Measurements from ENCODE around the gene DAB2. TPM values are rescaled to one million over a fixed set of nuclear protein-coding genes. Genes with fewer than 3 reads are reported as not detected.

The DAB2 gene
- total and polyA plus RNA-seq, 5 donors from 2014 or later: 4.2 TPM; not detected in 4

GRCh38 chr5:39361306-39361705, 63.5 kb downstream of the DAB2 start:
- Mint-ChIP-seq H3K27ac (peak overlapping the region in 1 of 3 donors; percentile 5), H3K36me3 (no peaks in the 10 kb centered on the region), H3K27me3 (no peaks in the 10 kb centered on the region), H3K9me3 (peaks cover 0 to 1% (median 0%) of the 10 kb centered on the region in 7 donors), H3K4me3 (no peak overlapping the region), H3K4me1 (peaks cover 0 to 10% (median 1%) of the 10 kb centered on the region in 4 donors)
- Histone ChIP-seq H3K27ac (ENCODE audit: insufficient read depth, low read length, poor library complexity, severe bottlenecking) (no peak overlapping the region), H3K9me3 (ENCODE audit: control insufficient read depth in 2 of 2, low read length in 2 of 2) (no peaks in the 10 kb centered on the region), H3K4me3 (ENCODE audit: low read depth, low read length) (no peak overlapping the region), H3K4me1 (ENCODE audit: control insufficient read depth, insufficient read depth, low read length, poor library complexity, severe bottlenecking) (no peaks in the 10 kb centered on the region), H3K27me3 (ENCODE audit: control insufficient read depth, insufficient read depth, low read length) (no peaks in the 10 kb centered on the region), H3K36me3 (ENCODE audit: control insufficient read depth, insufficient read depth, low read length) (no peaks in the 10 kb centered on the region)
- DNase-seq: no peak
- no peak for ATAC-seq (ENCODE audit: low read depth in 2 of 2)

GRCh38 chr5:39360471-39361111, 64.2 kb downstream of the DAB2 start:
- Mint-ChIP-seq H3K27ac (no peak overlapping the region), H3K4me1 (peaks cover 0 to 10% (median 1%) of the 10 kb centered on the region in 4 donors), H3K4me3 (no peak overlapping the region), H3K36me3 (no peaks in the 10 kb centered on the region), H3K27me3 (no peaks in the 10 kb centered on the region), H3K9me3 (peaks cover 0 to 2% (median 0%) of the 10 kb centered on the region in 7 donors)
- H3K27ac ChIP-seq (ENCODE audit: insufficient read depth, low read length, poor library complexity, severe bottlenecking): no peak overlapping the region
- DNase-seq (no peak), ATAC-seq (ENCODE audit: low read depth in 2 of 2) (no peak)
- H3K36me3 ChIP-seq (ENCODE audit: control insufficient read depth, insufficient read depth, low read length): no peaks in the 10 kb centered on the region
- no peaks in the 10 kb centered on the region for H3K9me3 ChIP-seq (ENCODE audit: control insufficient read depth in 2 of 2, low read length in 2 of 2)
- no peak overlapping the region for H3K4me3 ChIP-seq (ENCODE audit: low read depth, low read length)
- no peaks in the 10 kb centered on the region for H3K27me3 ChIP-seq (ENCODE audit: control insufficient read depth, insufficient read depth, low read length)
- H3K4me1 ChIP-seq (ENCODE audit: control insufficient read depth, insufficient read depth, low read length, poor library complexity, severe bottlenecking): no peaks in the 10 kb centered on the region

GRCh38 chr5:39356263-39356662, 68.5 kb downstream of the DAB2 start:
- DNase-seq (no peak), ATAC-seq (ENCODE audit: low read depth in 2 of 2) (no peak)
- H3K27me3 ChIP-seq (ENCODE audit: control insufficient read depth, insufficient read depth, low read length): no peaks in the 10 kb centered on the region
- Mint-ChIP-seq H3K27me3 (peaks cover 7% of the 10 kb centered on the region), H3K27ac (no peak overlapping the region), H3K9me3 (peaks cover 0 to 14% (median 11%) of the 10 kb centered on the region in 7 donors), H3K36me3 (no peaks in the 10 kb centered on the region), H3K4me3 (no peak overlapping the region), H3K4me1 (peaks cover 0 to 8% (median 1%) of the 10 kb centered on the region in 4 donors)
- peaks cover 7 to 8% of the 10 kb centered on the region in 2 experiments for H3K9me3 ChIP-seq (ENCODE audit: control insufficient read depth in 2 of 2, low read length in 2 of 2)
- H3K27ac ChIP-seq (ENCODE audit: insufficient read depth, low read length, poor library complexity, severe bottlenecking): no peak overlapping the region
- no peak overlapping the region for H3K4me3 ChIP-seq (ENCODE audit: low read depth, low read length)
- H3K36me3 ChIP-seq (ENCODE audit: control insufficient read depth, insufficient read depth, low read length): no peaks in the 10 kb centered on the region
- no peaks in the 10 kb centered on the region for H3K4me1 ChIP-seq (ENCODE audit: control insufficient read depth, insufficient read depth, low read length, poor library complexity, severe bottlenecking)

GRCh38 chr5:39355324-39355723, 69.5 kb downstream of the DAB2 start:
- no peaks in the 10 kb centered on the region for H3K36me3 ChIP-seq (ENCODE audit: control insufficient read depth, insufficient read depth, low read length)
- DNase-seq (no peak), ATAC-seq (ENCODE audit: low read depth in 2 of 2) (no peak)
- no peak overlapping the region for H3K4me3 ChIP-seq (ENCODE audit: low read depth, low read length)
- Mint-ChIP-seq H3K9me3 (peaks cover 0 to 16% (median 11%) of the 10 kb centered on the region in 7 donors), H3K4me1 (peaks cover 0 to under 1% (median 0%) of the 10 kb centered on the region in 4 donors), H3K27me3 (peaks cover 7% of the 10 kb centered on the region), H3K27ac (no peak overlapping the region), H3K36me3 (no peaks in the 10 kb centered on the region), H3K4me3 (no peak overlapping the region)
- no peak overlapping the region for H3K27ac ChIP-seq (ENCODE audit: insufficient read depth, low read length, poor library complexity, severe bottlenecking)
- no peaks in the 10 kb centered on the region for H3K27me3 ChIP-seq (ENCODE audit: control insufficient read depth, insufficient read depth, low read length)
- no peaks in the 10 kb centered on the region for H3K4me1 ChIP-seq (ENCODE audit: control insufficient read depth, insufficient read depth, low read length, poor library complexity, severe bottlenecking)
- peaks cover 10 to 15% of the 10 kb centered on the region in 2 experiments for H3K9me3 ChIP-seq (ENCODE audit: control insufficient read depth in 2 of 2, low read length in 2 of 2)

- H3K9me3 ChIP-seq (ENCODE audit: control insufficient read depth in 2 of 2, low read length in 2 of 2): peaks cover 10 to 21% of the 10 kb centered on the region in 2 experiments
- Mint-ChIP-seq H3K27ac (no peak overlapping the region), H3K27me3 (peaks cover 12% of the 10 kb centered on the region), H3K9me3 (peaks cover 0 to 27% (median 16%) of the 10 kb centered on the region in 7 donors), H3K4me3 (no peak overlapping the region), H3K4me1 (no peaks in the 10 kb centered on the region), H3K36me3 (no peaks in the 10 kb centered on the region)
- H3K36me3 ChIP-seq (ENCODE audit: control insufficient read depth, insufficient read depth, low read length): no peaks in the 10 kb centered on the region
- no peaks in the 10 kb centered on the region for H3K27me3 ChIP-seq (ENCODE audit: control insufficient read depth, insufficient read depth, low read length)
- DNase-seq (no peak), ATAC-seq (ENCODE audit: low read depth in 2 of 2) (no peak)
- no peaks in the 10 kb centered on the region for H3K4me1 ChIP-seq (ENCODE audit: control insufficient read depth, insufficient read depth, low read length, poor library complexity, severe bottlenecking)
- no peak overlapping the region for H3K27ac ChIP-seq (ENCODE audit: insufficient read depth, low read length, poor library complexity, severe bottlenecking)
- H3K4me3 ChIP-seq (ENCODE audit: low read depth, low read length): no peak overlapping the region
Observed at GRCh38 chr5:39353717-39354399, 70.9 kb downstream of the DAB2 start.

- Histone ChIP-seq H3K4me1 (ENCODE audit: control insufficient read depth, insufficient read depth, low read length, poor library complexity, severe bottlenecking) (no peaks in the 10 kb centered on the region), H3K27ac (ENCODE audit: insufficient read depth, low read length, poor library complexity, severe bottlenecking) (no peak overlapping the region), H3K9me3 (ENCODE audit: control insufficient read depth in 2 of 2, low read length in 2 of 2) (peaks cover 10 to 21% of the 10 kb centered on the region in 2 experiments), H3K4me3 (ENCODE audit: low read depth, low read length) (no peak overlapping the region), H3K36me3 (ENCODE audit: control insufficient read depth, insufficient read depth, low read length) (no peaks in the 10 kb centered on the region), H3K27me3 (ENCODE audit: control insufficient read depth, insufficient read depth, low read length) (no peaks in the 10 kb centered on the region)
- H3K27me3 Mint-ChIP-seq: peaks cover 12% of the 10 kb centered on the region
- ATAC-seq (ENCODE audit: low read depth in 2 of 2): no peak
- no peak overlapping the region for H3K27ac Mint-ChIP-seq
- no peaks in the 10 kb centered on the region for H3K36me3 Mint-ChIP-seq
- H3K4me1 Mint-ChIP-seq: no peaks in the 10 kb centered on the region
- H3K9me3 Mint-ChIP-seq: peaks cover 0 to 27% (median 15%) of the 10 kb centered on the region in 7 donors
- DNase-seq: no peak
- H3K4me3 Mint-ChIP-seq: no peak overlapping the region
Observed at GRCh38 chr5:39352951-39353350, 71.8 kb downstream of the DAB2 start.

- Mint-ChIP-seq H3K27me3 (peaks cover 16% of the 10 kb centered on the region), H3K4me1 (no peaks in the 10 kb centered on the region), H3K36me3 (no peaks in the 10 kb centered on the region), H3K9me3 (peaks cover 0 to 27% (median 16%) of the 10 kb centered on the region in 7 donors), H3K4me3 (no peak overlapping the region), H3K27ac (no peak overlapping the region)
- no peak for DNase-seq
- Histone ChIP-seq H3K27me3 (ENCODE audit: control insufficient read depth, insufficient read depth, low read length) (no peaks in the 10 kb centered on the region), H3K27ac (ENCODE audit: insufficient read depth, low read length, poor library complexity, severe bottlenecking) (no peak overlapping the region), H3K36me3 (ENCODE audit: control insufficient read depth, insufficient read depth, low read length) (no peaks in the 10 kb centered on the region), H3K9me3 (ENCODE audit: control insufficient read depth in 2 of 2, low read length in 2 of 2) (peaks cover 10 to 21% of the 10 kb centered on the region in 2 experiments), H3K4me1 (ENCODE audit: control insufficient read depth, insufficient read depth, low read length, poor library complexity, severe bottlenecking) (no peaks in the 10 kb centered on the region), H3K4me3 (ENCODE audit: low read depth, low read length) (no peak overlapping the region)
- no peak for ATAC-seq (ENCODE audit: low read depth in 2 of 2)
Observed at GRCh38 chr5:39352170-39352569, 72.6 kb downstream of the DAB2 start.
